Measurements from ENCODE around the gene ARHGAP6.

The ARHGAP6 gene

GRCh38 chrX:11272290-11272689, 393.4 kb downstream of the ARHGAP6 start:
- TF ChIP-seq YY1 (IDR thresholded peaks at IDR 0.05; ENCODE audit: low read depth) = no peak
- no peak for TF ChIP-seq EP300 (IDR thresholded peaks at IDR 0.05; ENCODE audit: borderline replicate concordance)

DNA sequence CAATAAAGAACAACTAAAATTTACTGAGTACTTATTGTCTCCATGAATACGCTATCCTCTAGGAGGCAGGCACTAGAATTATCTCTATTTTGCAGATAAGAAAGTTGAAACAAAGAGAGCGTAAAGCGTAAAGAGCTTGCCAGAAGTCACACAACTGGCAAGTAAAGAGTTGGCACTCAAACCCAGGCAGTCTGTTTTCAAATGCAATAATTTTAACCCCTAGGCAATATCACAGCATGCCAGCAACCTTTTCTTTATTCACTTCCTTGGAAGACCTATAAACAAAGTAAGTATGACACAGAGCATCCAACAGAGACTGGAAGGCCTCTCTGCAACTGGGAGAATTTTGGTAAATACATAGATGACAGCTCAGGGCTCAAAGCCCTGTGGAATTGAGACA, 395.7 kb downstream of the ARHGAP6 start:
- TF ChIP-seq TEAD4 (IDR thresholded peaks at IDR 0.05) = no peak

- TF ChIP-seq CEBPB (IDR thresholded peaks at IDR 0.05) (no peak), FOXM1 (IDR thresholded peaks at IDR 0.05; ENCODE audit: borderline replicate concordance, low read depth) (no peak), CREB1 (IDR thresholded peaks at IDR 0.05; ENCODE audit: low read depth) (no peak), TCF12 (IDR thresholded peaks at IDR 0.05; ENCODE audit: low read depth) (no peak), MAX (IDR thresholded peaks at IDR 0.05) (no peak), TAF1 (IDR thresholded peaks at IDR 0.05; ENCODE audit: low read depth) (no peak), EP300 (IDR thresholded peaks at IDR 0.05; ENCODE audit: borderline replicate concordance) (no peak), EGR1 (IDR thresholded peaks at IDR 0.05) (no peak), YY1 (IDR thresholded peaks at IDR 0.05; ENCODE audit: low read depth) (no peak), NFIC (IDR thresholded peaks at IDR 0.05) (no peak), RAD21 (IDR thresholded peaks at IDR 0.05; ENCODE audit: low read depth) (no peak), ZBTB7A (IDR thresholded peaks at IDR 0.05; ENCODE audit: low read depth) (no peak), TEAD4 (IDR thresholded peaks at IDR 0.05) (no peak)
- TF ChIP-seq, protein P1, sequence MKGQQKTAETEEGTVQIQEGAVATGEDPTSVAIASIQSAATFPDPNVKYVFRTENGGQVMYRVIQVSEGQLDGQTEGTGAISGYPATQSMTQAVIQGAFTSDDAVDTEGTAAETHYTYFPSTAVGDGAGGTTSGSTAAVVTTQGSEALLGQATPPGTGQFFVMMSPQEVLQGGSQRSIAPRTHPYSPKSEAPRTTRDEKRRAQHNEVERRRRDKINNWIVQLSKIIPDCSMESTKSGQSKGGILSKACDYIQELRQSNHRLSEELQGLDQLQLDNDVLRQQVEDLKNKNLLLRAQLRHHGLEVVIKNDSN (IDR thresholded peaks at IDR 0.05) = no peak
- TF ChIP-seq, protein P2, sequence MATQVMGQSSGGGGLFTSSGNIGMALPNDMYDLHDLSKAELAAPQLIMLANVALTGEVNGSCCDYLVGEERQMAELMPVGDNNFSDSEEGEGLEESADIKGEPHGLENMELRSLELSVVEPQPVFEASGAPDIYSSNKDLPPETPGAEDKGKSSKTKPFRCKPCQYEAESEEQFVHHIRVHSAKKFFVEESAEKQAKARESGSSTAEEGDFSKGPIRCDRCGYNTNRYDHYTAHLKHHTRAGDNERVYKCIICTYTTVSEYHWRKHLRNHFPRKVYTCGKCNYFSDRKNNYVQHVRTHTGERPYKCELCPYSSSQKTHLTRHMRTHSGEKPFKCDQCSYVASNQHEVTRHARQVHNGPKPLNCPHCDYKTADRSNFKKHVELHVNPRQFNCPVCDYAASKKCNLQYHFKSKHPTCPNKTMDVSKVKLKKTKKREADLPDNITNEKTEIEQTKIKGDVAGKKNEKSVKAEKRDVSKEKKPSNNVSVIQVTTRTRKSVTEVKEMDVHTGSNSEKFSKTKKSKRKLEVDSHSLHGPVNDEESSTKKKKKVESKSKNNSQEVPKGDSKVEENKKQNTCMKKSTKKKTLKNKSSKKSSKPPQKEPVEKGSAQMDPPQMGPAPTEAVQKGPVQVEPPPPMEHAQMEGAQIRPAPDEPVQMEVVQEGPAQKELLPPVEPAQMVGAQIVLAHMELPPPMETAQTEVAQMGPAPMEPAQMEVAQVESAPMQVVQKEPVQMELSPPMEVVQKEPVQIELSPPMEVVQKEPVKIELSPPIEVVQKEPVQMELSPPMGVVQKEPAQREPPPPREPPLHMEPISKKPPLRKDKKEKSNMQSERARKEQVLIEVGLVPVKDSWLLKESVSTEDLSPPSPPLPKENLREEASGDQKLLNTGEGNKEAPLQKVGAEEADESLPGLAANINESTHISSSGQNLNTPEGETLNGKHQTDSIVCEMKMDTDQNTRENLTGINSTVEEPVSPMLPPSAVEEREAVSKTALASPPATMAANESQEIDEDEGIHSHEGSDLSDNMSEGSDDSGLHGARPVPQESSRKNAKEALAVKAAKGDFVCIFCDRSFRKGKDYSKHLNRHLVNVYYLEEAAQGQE (IDR thresholded peaks at IDR 0.05; ENCODE audit: low read depth) = no peak
Measured at GRCh38 chrX:11269006-11269405, 396.7 kb downstream of the ARHGAP6 start.

DNA sequence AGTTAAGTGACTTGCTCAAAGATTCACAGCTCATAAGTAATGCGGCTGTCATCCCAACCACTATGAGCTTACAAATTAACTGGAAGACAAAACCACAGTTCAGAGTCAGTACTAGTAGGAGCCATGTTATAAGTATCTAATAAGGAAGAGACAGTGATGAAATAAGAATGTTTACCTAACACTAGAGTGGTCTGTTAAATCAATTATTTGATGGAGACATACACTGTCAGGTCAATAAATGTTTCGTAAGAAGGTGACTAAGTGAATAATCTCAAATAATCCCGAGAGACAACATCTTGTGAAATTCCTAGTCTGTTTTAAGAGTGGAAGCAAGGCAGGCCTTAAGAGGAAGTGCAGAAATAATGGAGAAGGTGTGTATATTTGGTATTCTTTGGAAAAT, 398.3 kb downstream of the ARHGAP6 start:
- TF ChIP-seq TEAD4 (IDR thresholded peaks at IDR 0.05) = no peak
- no peak for TF ChIP-seq EGR1 (IDR thresholded peaks at IDR 0.05)
- TF ChIP-seq, protein P2 (IDR thresholded peaks at IDR 0.05; ENCODE audit: low read depth) = no peak
- TF ChIP-seq, protein P1 (IDR thresholded peaks at IDR 0.05) = no peak
- no peak for TF ChIP-seq FOXM1 (IDR thresholded peaks at IDR 0.05; ENCODE audit: borderline replicate concordance, low read depth)
- TF ChIP-seq TCF12 (IDR thresholded peaks at IDR 0.05; ENCODE audit: low read depth) = no peak
- TF ChIP-seq RAD21 (IDR thresholded peaks at IDR 0.05; ENCODE audit: low read depth) = no peak
- TF ChIP-seq ZBTB7A (IDR thresholded peaks at IDR 0.05; ENCODE audit: low read depth) = no peak
- TF ChIP-seq EP300 (IDR thresholded peaks at IDR 0.05; ENCODE audit: borderline replicate concordance) = no peak
- TF ChIP-seq NFIC (IDR thresholded peaks at IDR 0.05) = no peak
- no peak for TF ChIP-seq YY1 (IDR thresholded peaks at IDR 0.05; ENCODE audit: low read depth)
- no peak for TF ChIP-seq CEBPB (IDR thresholded peaks at IDR 0.05)

DNA sequence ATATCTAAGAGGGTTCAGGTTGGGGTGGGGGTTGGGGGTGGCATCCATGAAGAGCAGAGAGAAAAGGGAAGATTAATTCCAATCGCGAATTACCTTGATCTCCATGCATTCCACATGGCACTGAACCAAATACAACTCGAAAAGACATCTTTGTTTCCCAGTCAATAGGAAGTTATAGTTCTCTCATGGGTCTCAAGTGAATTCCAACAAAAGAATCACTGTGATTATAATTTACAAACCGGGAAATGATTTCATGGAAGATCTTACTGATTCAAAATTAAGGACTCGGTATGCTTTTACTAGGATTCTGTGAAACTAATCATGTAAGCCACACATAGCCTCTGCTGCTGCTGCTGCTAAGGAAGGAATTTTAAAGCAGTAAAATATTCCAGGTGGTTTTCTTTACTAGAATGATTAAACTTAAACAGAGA, 399.1 kb downstream of the ARHGAP6 start:
- TF ChIP-seq TCF12 (IDR thresholded peaks at IDR 0.05; ENCODE audit: low read depth) (no peak), MAX (IDR thresholded peaks at IDR 0.05) (no peak), EP300 (IDR thresholded peaks at IDR 0.05; ENCODE audit: borderline replicate concordance) (no peak), EGR1 (IDR thresholded peaks at IDR 0.05) (no peak), TEAD4 (IDR thresholded peaks at IDR 0.05) (no peak), ZBTB7A (IDR thresholded peaks at IDR 0.05; ENCODE audit: low read depth) (no peak), RAD21 (IDR thresholded peaks at IDR 0.05; ENCODE audit: low read depth) (no peak), TAF1 (IDR thresholded peaks at IDR 0.05; ENCODE audit: low read depth) (no peak), CEBPB (IDR thresholded peaks at IDR 0.05) (no peak), YY1 (IDR thresholded peaks at IDR 0.05; ENCODE audit: low read depth) (no peak), CREB1 (IDR thresholded peaks at IDR 0.05; ENCODE audit: low read depth) (no peak), NFIC (IDR thresholded peaks at IDR 0.05) (no peak), FOXM1 (IDR thresholded peaks at IDR 0.05; ENCODE audit: borderline replicate concordance, low read depth) (no peak)
- TF ChIP-seq, protein P1 (IDR thresholded peaks at IDR 0.05) = no peak
- TF ChIP-seq, protein P2 (IDR thresholded peaks at IDR 0.05; ENCODE audit: low read depth) = no peak
